Thyroid gland (tissue), 4 donors: ENCODE data around the gene EEF1AKMT3.

Experiments
- POLR2A ChIP-seq, 2 donors: fragments of 450-650 bp; IDR thresholded peaks; one replicate each; pipeline ENCODE4 v1.6.1; 2017; ENCODE audit warnings: antibody characterized with exemption in 2 of 2, mild to moderate bottlenecking in 2 of 2, moderate library complexity in 1 of 2
- TF ChIP-seq, protein P1 (sequence below), 6 experiments: fragments of 200-600 bp in 3 of 6; fragments of 450-650 bp in 3 of 6; sonication (generic) in 3 of 6; IDR thresholded peaks; one replicate each; pipeline ENCODE4 v1.5.1; 2016 to 2019; ENCODE audit warnings: antibody characterized with exemption in 6 of 6, mild to moderate bottlenecking in 2 of 6, inconsistent platforms in 1 of 6, moderate library complexity in 1 of 6

DNA sequence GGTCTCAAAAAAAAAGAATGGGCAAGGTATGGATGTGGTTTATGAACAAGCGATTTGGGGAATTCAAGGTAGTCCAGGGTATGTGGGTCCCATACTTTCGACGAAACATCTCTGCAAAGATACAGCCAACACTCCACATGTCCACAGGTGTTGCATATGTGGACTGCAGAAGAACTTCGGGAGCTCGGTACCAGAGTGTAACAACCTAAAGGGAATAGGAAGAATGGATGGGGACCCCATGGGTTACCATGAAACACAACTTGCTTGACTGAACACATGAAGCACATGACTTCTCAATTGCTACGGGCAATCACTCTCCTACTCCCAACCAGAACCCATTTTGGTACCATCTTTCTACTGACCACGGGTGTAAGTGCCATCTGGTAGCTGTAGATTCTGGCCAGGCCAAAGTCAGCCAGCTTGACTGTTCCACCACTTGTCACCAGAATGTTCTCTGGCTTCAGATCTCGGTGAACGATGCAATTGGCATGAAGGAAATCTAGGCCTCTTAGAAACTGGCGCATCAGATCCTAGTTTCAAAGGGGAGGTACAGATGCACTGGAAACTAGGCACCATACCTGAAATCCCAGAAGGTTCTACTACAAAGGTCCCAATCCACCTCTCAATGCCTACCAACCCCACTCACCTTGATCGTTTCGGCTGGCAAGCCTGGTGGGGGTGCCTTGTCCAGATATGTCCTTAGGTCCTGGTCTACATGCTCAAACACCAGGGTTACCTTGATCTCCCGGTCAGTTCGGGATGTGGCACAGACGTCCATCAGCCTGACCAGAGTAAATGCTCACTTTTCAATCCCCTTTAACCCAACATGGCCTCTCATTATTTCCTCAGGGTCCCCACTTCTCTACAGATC is 21.6 kb upstream of the EEF1AKMT3 start:
- TF ChIP-seq POLR2A (IDR thresholded peaks at IDR 0.05) = no peak
- TF ChIP-seq, protein P1, sequence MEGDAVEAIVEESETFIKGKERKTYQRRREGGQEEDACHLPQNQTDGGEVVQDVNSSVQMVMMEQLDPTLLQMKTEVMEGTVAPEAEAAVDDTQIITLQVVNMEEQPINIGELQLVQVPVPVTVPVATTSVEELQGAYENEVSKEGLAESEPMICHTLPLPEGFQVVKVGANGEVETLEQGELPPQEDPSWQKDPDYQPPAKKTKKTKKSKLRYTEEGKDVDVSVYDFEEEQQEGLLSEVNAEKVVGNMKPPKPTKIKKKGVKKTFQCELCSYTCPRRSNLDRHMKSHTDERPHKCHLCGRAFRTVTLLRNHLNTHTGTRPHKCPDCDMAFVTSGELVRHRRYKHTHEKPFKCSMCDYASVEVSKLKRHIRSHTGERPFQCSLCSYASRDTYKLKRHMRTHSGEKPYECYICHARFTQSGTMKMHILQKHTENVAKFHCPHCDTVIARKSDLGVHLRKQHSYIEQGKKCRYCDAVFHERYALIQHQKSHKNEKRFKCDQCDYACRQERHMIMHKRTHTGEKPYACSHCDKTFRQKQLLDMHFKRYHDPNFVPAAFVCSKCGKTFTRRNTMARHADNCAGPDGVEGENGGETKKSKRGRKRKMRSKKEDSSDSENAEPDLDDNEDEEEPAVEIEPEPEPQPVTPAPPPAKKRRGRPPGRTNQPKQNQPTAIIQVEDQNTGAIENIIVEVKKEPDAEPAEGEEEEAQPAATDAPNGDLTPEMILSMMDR (IDR thresholded peaks at IDR 0.05) = no peak
